ENCODE results near the gene SLX4. TPM values are rescaled to one million over a fixed set of nuclear protein-coding genes. Genes with fewer than 3 reads are reported as not detected.

The SLX4 gene
- total RNA-seq, 1 experiment from 2014 or later: 5.1 TPM

DNA sequence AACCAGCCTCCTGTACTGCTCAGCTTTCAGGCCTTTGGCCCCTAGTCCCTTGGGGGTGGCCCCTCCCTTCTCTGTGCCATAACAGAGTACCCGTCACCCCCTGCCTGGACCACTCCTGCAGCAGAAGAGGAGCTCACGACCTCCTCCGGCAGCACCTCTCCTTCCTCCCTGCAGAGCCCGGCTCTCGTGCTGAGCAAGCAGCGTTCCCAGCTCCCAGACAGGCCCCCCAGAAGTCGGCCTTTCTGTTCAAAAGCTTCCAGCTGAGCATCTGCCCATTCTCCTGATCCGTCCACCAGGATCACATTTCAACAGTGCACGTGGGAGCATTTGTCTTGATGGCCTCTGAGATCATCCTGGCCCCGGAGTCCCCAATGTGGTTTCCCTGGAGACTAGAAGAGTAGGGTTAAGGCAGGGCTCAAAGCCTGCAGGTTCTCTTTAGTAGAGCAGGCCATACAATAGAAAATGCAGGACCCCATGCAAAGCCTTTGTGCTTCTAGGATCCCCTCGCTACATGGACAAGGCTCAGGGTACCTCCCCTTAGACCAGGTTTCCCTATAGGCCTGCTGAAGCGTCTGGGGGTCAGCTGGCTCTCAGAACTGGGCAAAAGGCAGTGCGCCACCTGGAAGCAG is 69.8 kb downstream of the SLX4 start:
- H3K79me2 ChIP-seq (ENCODE audit: low read length): no peaks in the 10 kb centered on the region
- no peaks in the 10 kb centered on the region for H3K9me3 ChIP-seq (ENCODE audit: low read length)
- H3K4me3 ChIP-seq (ENCODE audit: low read length): no peak overlapping the region
- intact Hi-C loops (cut with micrococcal nuclease): no loop called here
- no peaks in the 10 kb centered on the region for H3K4me1 ChIP-seq (ENCODE audit: insufficient read depth, low read length)
- H3K27me3 ChIP-seq (ENCODE audit: low read length): no peaks in the 10 kb centered on the region
- no peak overlapping the region for H3K4me2 ChIP-seq (ENCODE audit: low read length)
- no TSS peak for BruUV-seq (replicated peaks)
- CTCF ChIA-PET: no interaction called here
- no peaks in the 10 kb centered on the region for H3K36me3 ChIP-seq (ENCODE audit: low read depth, low read length)
- DNase-seq (no peak), ATAC-seq (no peak)
- POLR2A ChIA-PET (ENCODE audit: unreplicated experiment): no interaction called here
- H3K9ac ChIP-seq (ENCODE audit: low read length): no peak overlapping the region
- H4K20me1 ChIP-seq (ENCODE audit: low read length): no peaks in the 10 kb centered on the region
- H3K27ac ChIP-seq (ENCODE audit: low read length): no peak overlapping the region
- H3F3A ChIP-seq (ENCODE audit: low read length, unreplicated experiment): no peaks in the 10 kb centered on the region
- no peaks in the 10 kb centered on the region for H3K9me2 ChIP-seq (replicated peaks; ENCODE audit: low read length)
- no peak overlapping the region for H2AFZ ChIP-seq (ENCODE audit: low read length)
- TF ChIP-seq EZH2phosphoT487 (IDR thresholded peaks at IDR 0.05; ENCODE audit: borderline replicate concordance, low read length): no peak
- TF ChIP-seq EZH2 (IDR thresholded peaks at IDR 0.05; ENCODE audit: low read length, unreplicated experiment): no peak
- TF ChIP-seq, protein P1, sequence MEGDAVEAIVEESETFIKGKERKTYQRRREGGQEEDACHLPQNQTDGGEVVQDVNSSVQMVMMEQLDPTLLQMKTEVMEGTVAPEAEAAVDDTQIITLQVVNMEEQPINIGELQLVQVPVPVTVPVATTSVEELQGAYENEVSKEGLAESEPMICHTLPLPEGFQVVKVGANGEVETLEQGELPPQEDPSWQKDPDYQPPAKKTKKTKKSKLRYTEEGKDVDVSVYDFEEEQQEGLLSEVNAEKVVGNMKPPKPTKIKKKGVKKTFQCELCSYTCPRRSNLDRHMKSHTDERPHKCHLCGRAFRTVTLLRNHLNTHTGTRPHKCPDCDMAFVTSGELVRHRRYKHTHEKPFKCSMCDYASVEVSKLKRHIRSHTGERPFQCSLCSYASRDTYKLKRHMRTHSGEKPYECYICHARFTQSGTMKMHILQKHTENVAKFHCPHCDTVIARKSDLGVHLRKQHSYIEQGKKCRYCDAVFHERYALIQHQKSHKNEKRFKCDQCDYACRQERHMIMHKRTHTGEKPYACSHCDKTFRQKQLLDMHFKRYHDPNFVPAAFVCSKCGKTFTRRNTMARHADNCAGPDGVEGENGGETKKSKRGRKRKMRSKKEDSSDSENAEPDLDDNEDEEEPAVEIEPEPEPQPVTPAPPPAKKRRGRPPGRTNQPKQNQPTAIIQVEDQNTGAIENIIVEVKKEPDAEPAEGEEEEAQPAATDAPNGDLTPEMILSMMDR (conservative IDR thresholded peaks at IDR 0.05; ENCODE audit: low read depth, low read length): no peak

DNA sequence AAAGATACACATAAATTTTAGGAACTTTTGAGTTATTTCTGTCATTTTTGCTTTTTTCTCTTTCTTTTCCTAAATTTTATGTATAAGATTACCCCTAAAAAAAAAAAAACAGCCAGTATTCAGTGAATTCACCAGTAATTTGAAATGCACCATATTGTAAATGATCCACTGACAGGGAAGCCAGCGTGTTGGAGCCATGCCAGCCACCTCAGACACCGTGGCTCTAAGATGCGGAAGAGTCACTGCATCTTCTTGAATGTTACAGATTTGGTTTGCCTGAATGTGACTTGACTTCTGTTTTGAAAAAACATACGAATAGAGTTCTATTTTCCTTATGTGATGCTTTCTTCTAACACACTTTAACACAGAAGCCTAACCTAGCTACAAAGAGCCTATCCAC is 73.2 kb downstream of the SLX4 start:
- H3K9ac ChIP-seq (ENCODE audit: low read length): no peak overlapping the region
- H3K9me3 ChIP-seq (ENCODE audit: low read length): no peaks in the 10 kb centered on the region
- no peak overlapping the region for H3K4me2 ChIP-seq (ENCODE audit: low read length)
- H3K79me2 ChIP-seq (ENCODE audit: low read length): no peaks in the 10 kb centered on the region
- BruUV-seq (replicated peaks): no TSS peak
- H3K9me2 ChIP-seq (replicated peaks; ENCODE audit: low read length): no peaks in the 10 kb centered on the region
- ChIA-PET POLR2A (ENCODE audit: unreplicated experiment) (no interaction called here), CTCF (no interaction called here)
- TF ChIP-seq, protein P1 (conservative IDR thresholded peaks at IDR 0.05; ENCODE audit: low read depth, low read length): no peak
- TF ChIP-seq EZH2phosphoT487 (IDR thresholded peaks at IDR 0.05; ENCODE audit: borderline replicate concordance, low read length) (no peak), EZH2 (IDR thresholded peaks at IDR 0.05; ENCODE audit: low read length, unreplicated experiment) (no peak)
- ATAC-seq (no peak), DNase-seq (no peak)
- H2AFZ ChIP-seq (ENCODE audit: low read length): no peak overlapping the region
- H3K4me3 ChIP-seq (ENCODE audit: low read length): no peak overlapping the region
- no peaks in the 10 kb centered on the region for H3F3A ChIP-seq (ENCODE audit: low read length, unreplicated experiment)
- intact Hi-C loops (cut with micrococcal nuclease): no loop called here
- no peaks in the 10 kb centered on the region for H3K36me3 ChIP-seq (ENCODE audit: low read depth, low read length)
- no peak overlapping the region for H3K27ac ChIP-seq (ENCODE audit: low read length)
- H4K20me1 ChIP-seq (ENCODE audit: low read length): no peaks in the 10 kb centered on the region
- no peaks in the 10 kb centered on the region for H3K4me1 ChIP-seq (ENCODE audit: insufficient read depth, low read length)
- H3K27me3 ChIP-seq (ENCODE audit: low read length): no peaks in the 10 kb centered on the region

DNA sequence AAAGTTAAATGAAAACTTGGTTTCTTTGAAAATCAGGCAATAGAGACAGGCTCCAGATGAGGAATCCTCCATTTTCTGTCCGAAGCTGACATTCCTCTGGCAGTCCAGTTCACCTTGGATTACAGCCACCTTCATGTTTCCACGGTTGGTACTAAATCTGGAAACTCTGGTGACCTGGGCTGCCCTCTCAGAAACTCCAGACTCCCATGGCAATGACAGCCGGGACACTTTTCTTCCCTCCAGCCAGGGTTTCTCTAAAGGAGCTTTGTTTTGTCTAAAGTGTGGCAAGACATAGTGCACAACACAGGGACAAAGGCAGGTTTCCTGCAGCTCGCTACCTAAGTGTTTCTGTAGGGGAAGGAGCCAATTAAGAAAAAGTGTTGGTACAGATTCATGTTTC is 74.6 kb downstream of the SLX4 start:
- Histone ChIP-seq H3F3A (ENCODE audit: low read length, unreplicated experiment) (no peaks in the 10 kb centered on the region), H3K27ac (ENCODE audit: low read length) (no peak overlapping the region)
- intact Hi-C loops (cut with micrococcal nuclease): no loop called here

More for the DNA sequence above, 74.6 kb downstream of the SLX4 start:
- no peak overlapping the region for H3K4me3 ChIP-seq (ENCODE audit: low read length)
- ChIA-PET CTCF (no interaction called here), POLR2A (ENCODE audit: unreplicated experiment) (no interaction called here)
- ATAC-seq (no peak), DNase-seq (no peak)
- H2AFZ ChIP-seq (ENCODE audit: low read length): no peak overlapping the region
- H4K20me1 ChIP-seq (ENCODE audit: low read length): no peaks in the 10 kb centered on the region
- H3K79me2 ChIP-seq (ENCODE audit: low read length): no peaks in the 10 kb centered on the region
- H3K27me3 ChIP-seq (ENCODE audit: low read length): no peaks in the 10 kb centered on the region
- no peak overlapping the region for H3K9ac ChIP-seq (ENCODE audit: low read length)
- no peak for TF ChIP-seq EZH2phosphoT487 (IDR thresholded peaks at IDR 0.05; ENCODE audit: borderline replicate concordance, low read length)
- no peak for TF ChIP-seq EZH2 (IDR thresholded peaks at IDR 0.05; ENCODE audit: low read length, unreplicated experiment)
- TF ChIP-seq, protein P1 (conservative IDR thresholded peaks at IDR 0.05; ENCODE audit: low read depth, low read length): no peak
- H3K9me3 ChIP-seq (ENCODE audit: low read length): no peaks in the 10 kb centered on the region
- no peaks in the 10 kb centered on the region for H3K9me2 ChIP-seq (replicated peaks; ENCODE audit: low read length)
- H3K36me3 ChIP-seq (ENCODE audit: low read depth, low read length): no peaks in the 10 kb centered on the region
- no peak overlapping the region for H3K4me2 ChIP-seq (ENCODE audit: low read length)
- no TSS peak for BruUV-seq (replicated peaks)
- H3K4me1 ChIP-seq (ENCODE audit: insufficient read depth, low read length): no peaks in the 10 kb centered on the region

All from PC-3 (cell line).